Sigmoid colon (tissue), 4 donors: ENCODE data around the gene PRAC1.

ENCODE experiments used
- EP300 ChIP-seq, 4 donors: sonication (generic); formaldehyde crosslinking; IDR thresholded peaks; one replicate each; pipeline ENCODE4 v1.6.1; 2017; ENCODE audit warnings: antibody characterized with exemption in 4 of 4
- POLR2A ChIP-seq, 2 donors: fragments of 450-650 bp; IDR thresholded peaks; one replicate each; pipeline ENCODE4 v1.6.1; 2016; ENCODE audit warnings: antibody characterized with exemption in 2 of 2, mild to moderate bottlenecking in 2 of 2, moderate library complexity in 2 of 2
- POLR2AphosphoS5 ChIP-seq, 4 donors: sonication (generic); formaldehyde crosslinking; IDR thresholded peaks; one replicate each; pipeline ENCODE4 v1.6.1; 2017; ENCODE audit warnings: antibody characterized with exemption in 4 of 4
- TF ChIP-seq, protein P1 (sequence below), 4 experiments: fragments of 450-650 bp in 3 of 4; fragments of 200-600 bp in 1 of 4; IDR thresholded peaks; one replicate each; pipeline ENCODE4 v1.5.1; 2016 to 2019; ENCODE audit warnings: antibody characterized with exemption in 4 of 4, mild to moderate bottlenecking in 3 of 4, moderate library complexity in 2 of 4

DNA sequence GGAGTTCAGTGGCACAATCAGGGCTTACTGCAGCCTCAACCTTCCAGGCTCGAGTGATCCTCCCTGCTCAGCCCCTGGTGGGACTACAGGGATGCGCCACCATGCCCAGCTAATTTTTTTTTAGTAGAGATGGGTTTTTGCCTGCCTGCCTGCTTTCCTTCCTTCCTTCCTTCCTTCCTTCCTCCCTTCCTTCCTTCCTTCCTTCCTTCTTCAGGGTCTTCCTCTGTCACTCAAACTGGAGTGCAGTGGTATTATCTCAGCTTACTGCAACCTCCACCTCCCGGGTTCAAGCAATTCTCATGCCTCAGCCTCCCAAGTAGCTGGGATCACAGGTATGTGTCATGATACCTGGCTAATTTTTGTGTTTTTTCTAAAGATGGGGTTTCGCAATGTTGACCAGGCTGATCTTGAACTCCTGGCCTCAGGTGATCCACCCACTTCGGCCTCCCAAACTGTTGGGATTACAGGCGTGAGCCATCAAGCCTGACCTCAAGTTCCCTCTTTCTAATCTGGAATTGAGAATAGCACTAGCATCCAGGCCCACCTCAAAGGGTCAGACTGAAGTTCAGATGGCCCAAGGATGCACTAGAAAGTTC, 45.3 kb downstream of the PRAC1 start:
- TF ChIP-seq POLR2AphosphoS5 (IDR thresholded peaks at IDR 0.05) (no peak), POLR2A (IDR thresholded peaks at IDR 0.05) (no peak), EP300 (IDR thresholded peaks at IDR 0.05) (no peak)
- TF ChIP-seq, protein P1, sequence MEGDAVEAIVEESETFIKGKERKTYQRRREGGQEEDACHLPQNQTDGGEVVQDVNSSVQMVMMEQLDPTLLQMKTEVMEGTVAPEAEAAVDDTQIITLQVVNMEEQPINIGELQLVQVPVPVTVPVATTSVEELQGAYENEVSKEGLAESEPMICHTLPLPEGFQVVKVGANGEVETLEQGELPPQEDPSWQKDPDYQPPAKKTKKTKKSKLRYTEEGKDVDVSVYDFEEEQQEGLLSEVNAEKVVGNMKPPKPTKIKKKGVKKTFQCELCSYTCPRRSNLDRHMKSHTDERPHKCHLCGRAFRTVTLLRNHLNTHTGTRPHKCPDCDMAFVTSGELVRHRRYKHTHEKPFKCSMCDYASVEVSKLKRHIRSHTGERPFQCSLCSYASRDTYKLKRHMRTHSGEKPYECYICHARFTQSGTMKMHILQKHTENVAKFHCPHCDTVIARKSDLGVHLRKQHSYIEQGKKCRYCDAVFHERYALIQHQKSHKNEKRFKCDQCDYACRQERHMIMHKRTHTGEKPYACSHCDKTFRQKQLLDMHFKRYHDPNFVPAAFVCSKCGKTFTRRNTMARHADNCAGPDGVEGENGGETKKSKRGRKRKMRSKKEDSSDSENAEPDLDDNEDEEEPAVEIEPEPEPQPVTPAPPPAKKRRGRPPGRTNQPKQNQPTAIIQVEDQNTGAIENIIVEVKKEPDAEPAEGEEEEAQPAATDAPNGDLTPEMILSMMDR (IDR thresholded peaks at IDR 0.05) = no peak
